ENCODE results near the gene CYS1. TPM values are rescaled to one million over a fixed set of nuclear protein-coding genes. Genes with fewer than 3 reads are reported as not detected.
"Not testable (repeated sequence)": the region's sequence is repeated elsewhere in the genome, so short reads cannot be mapped to it uniquely, and the experiment has no call there.

Gene CYS1
- polyA plus RNA-seq, 1 donor (not counting 4 experiments of a cell fraction or from before 2014, with no cell fraction given), result 0.14 TPM

DNA sequence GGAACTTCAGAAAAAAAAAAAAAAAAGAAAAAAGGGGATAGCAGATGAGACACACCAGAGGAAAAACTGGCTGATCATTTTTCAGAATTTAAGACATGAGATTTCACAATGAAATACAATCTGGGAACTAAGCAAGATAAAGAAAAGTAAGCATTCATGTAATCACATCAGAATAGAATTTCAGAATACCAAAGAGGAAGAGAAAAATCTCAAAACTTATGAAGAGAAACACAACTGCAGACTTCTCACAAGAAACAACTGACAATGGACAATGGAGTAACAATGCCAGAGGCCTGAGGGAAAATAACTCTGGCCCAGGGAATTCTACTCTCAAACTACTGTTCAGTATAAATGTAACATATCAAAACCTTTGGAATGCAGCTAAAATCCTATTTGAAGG, 29.1 kb upstream of the CYS1 start:
- no peaks in the 10 kb centered on the region for H3K4me1 ChIP-seq (ENCODE audit: control insufficient read depth, extremely low read depth, insufficient read depth, low read length)
- no peaks in the 10 kb centered on the region for H3K9me1 ChIP-seq (ENCODE audit: control insufficient read depth, extremely low read depth, insufficient read depth, low read length)
- no peak for FAIRE-seq
- H3K36me3 ChIP-seq (ENCODE audit: control insufficient read depth in 2 of 2, extremely low read depth in 1 of 2, insufficient read depth in 2 of 2, low read length in 2 of 2), result no peaks in the 10 kb centered on the region
- H4K20me1 ChIP-seq (ENCODE audit: control insufficient read depth, extremely low read depth, insufficient read depth, low read length), result no peaks in the 10 kb centered on the region
- H3K4me3 ChIP-seq (ENCODE audit: control insufficient read depth in 2 of 3, extremely low read depth in 1 of 3, insufficient read depth in 2 of 3, low read depth in 1 of 3, low read length in 3 of 3), result no peak overlapping the region
- dilution Hi-C loops (cut with MboI; ENCODE audit: extremely low pct_ligation_motif_present, low sequenced_read_pairs), result no loop called here
- no peaks in the 10 kb centered on the region for H3K9me3 ChIP-seq (ENCODE audit: control insufficient read depth, low read depth, low read length)
- no peaks in the 10 kb centered on the region for H3K27me3 ChIP-seq (ENCODE audit: control insufficient read depth, extremely low read depth, insufficient read depth, low read length)
- TF ChIP-seq, protein P1, sequence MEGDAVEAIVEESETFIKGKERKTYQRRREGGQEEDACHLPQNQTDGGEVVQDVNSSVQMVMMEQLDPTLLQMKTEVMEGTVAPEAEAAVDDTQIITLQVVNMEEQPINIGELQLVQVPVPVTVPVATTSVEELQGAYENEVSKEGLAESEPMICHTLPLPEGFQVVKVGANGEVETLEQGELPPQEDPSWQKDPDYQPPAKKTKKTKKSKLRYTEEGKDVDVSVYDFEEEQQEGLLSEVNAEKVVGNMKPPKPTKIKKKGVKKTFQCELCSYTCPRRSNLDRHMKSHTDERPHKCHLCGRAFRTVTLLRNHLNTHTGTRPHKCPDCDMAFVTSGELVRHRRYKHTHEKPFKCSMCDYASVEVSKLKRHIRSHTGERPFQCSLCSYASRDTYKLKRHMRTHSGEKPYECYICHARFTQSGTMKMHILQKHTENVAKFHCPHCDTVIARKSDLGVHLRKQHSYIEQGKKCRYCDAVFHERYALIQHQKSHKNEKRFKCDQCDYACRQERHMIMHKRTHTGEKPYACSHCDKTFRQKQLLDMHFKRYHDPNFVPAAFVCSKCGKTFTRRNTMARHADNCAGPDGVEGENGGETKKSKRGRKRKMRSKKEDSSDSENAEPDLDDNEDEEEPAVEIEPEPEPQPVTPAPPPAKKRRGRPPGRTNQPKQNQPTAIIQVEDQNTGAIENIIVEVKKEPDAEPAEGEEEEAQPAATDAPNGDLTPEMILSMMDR (optimal IDR thresholded peaks at IDR 0.05 in 1 of 3, IDR thresholded peaks at IDR 0.05 in 1 of 3, conservative IDR thresholded peaks at IDR 0.05 in 1 of 3; ENCODE audit: extremely low read depth in 1 of 3, insufficient read depth in 2 of 3, low read length in 3 of 3), result no peak
- no peak for TF ChIP-seq EZH2 (IDR thresholded peaks at IDR 0.05; ENCODE audit: low read length)
- H3K9ac ChIP-seq (ENCODE audit: control insufficient read depth, extremely low read depth, insufficient read depth, low read length), result no peak overlapping the region
- no peak for DNase-seq (ENCODE audit: low read depth, low spot score)
- H2AFZ ChIP-seq (ENCODE audit: control insufficient read depth, low read length), result no peak overlapping the region
- H3K27ac ChIP-seq (ENCODE audit: control insufficient read depth, insufficient read depth, low read length), result no peak overlapping the region
- H3K4me2 ChIP-seq (ENCODE audit: control insufficient read depth, extremely low read depth, insufficient read depth, low read depth, low read length), result no peak overlapping the region
- H3K79me2 ChIP-seq (ENCODE audit: control insufficient read depth, insufficient read depth, low read length), result no peaks in the 10 kb centered on the region

- H3K9ac ChIP-seq (ENCODE audit: control insufficient read depth, extremely low read depth, insufficient read depth, low read length); H3K4me1 ChIP-seq (ENCODE audit: control insufficient read depth, extremely low read depth, insufficient read depth, low read length); H4K20me1 ChIP-seq (ENCODE audit: control insufficient read depth, extremely low read depth, insufficient read depth, low read length); H3K27me3 ChIP-seq (ENCODE audit: control insufficient read depth, extremely low read depth, insufficient read depth, low read length); H3K9me1 ChIP-seq (ENCODE audit: control insufficient read depth, extremely low read depth, insufficient read depth, low read length); H3K27ac ChIP-seq (ENCODE audit: control insufficient read depth, insufficient read depth, low read length); H3K36me3 ChIP-seq (ENCODE audit: control insufficient read depth in 2 of 2, extremely low read depth in 1 of 2, insufficient read depth in 2 of 2, low read length in 2 of 2); H3K9me3 ChIP-seq (ENCODE audit: control insufficient read depth, low read depth, low read length); FAIRE-seq; dilution Hi-C loops (cut with MboI; ENCODE audit: extremely low pct_ligation_motif_present, low sequenced_read_pairs); H3K4me3 ChIP-seq (ENCODE audit: control insufficient read depth in 2 of 3, extremely low read depth in 1 of 3, insufficient read depth in 2 of 3, low read depth in 1 of 3, low read length in 3 of 3); H2AFZ ChIP-seq (ENCODE audit: control insufficient read depth, low read length); H3K79me2 ChIP-seq (ENCODE audit: control insufficient read depth, insufficient read depth, low read length); DNase-seq (ENCODE audit: low read depth, low spot score); H3K4me2 ChIP-seq (ENCODE audit: control insufficient read depth, extremely low read depth, insufficient read depth, low read depth, low read length): not testable (repeated sequence)
Observed at GRCh38 chr2:10104906-10105305, 24.7 kb upstream of the CYS1 start.

DNA sequence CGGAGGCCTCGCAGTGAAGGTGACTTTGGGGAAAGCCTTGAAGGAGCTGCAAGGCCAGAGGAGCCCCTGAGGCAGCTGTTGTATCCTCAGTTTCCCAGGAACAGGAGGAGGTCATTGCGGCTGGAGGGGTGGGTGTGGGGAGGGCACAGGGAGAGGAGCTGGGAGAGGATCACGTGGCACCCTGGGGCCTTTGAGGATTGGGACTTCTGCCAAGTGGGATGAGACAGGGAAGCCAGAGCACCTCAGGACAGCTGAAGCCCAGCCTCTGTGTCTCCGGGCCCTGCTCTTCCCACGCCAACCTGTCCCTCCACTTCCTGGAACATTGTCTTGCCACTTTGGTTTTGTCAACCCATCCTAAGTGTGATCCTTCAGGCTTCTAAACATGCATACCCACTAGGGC, 23.0 kb upstream of the CYS1 start:
- DNase-seq (ENCODE audit: low read depth, low spot score), result no peak
- FAIRE-seq, result no peak
- H3K36me3 ChIP-seq (ENCODE audit: control insufficient read depth in 2 of 2, extremely low read depth in 1 of 2, insufficient read depth in 2 of 2, low read length in 2 of 2), result no peaks in the 10 kb centered on the region

More for the DNA sequence above, 23.0 kb upstream of the CYS1 start:
- Histone ChIP-seq H2AFZ (ENCODE audit: control insufficient read depth, low read length) (no peak overlapping the region), H3K27ac (ENCODE audit: control insufficient read depth, insufficient read depth, low read length) (no peak overlapping the region), H3K9me3 (ENCODE audit: control insufficient read depth, low read depth, low read length) (no peaks in the 10 kb centered on the region), H3K27me3 (ENCODE audit: control insufficient read depth, extremely low read depth, insufficient read depth, low read length) (no peaks in the 10 kb centered on the region), H3K9me1 (ENCODE audit: control insufficient read depth, extremely low read depth, insufficient read depth, low read length) (no peaks in the 10 kb centered on the region), H3K4me1 (ENCODE audit: control insufficient read depth, extremely low read depth, insufficient read depth, low read length) (no peaks in the 10 kb centered on the region), H3K9ac (ENCODE audit: control insufficient read depth, extremely low read depth, insufficient read depth, low read length) (no peak overlapping the region), H3K79me2 (ENCODE audit: control insufficient read depth, insufficient read depth, low read length) (no peaks in the 10 kb centered on the region), H3K4me2 (ENCODE audit: control insufficient read depth, extremely low read depth, insufficient read depth, low read depth, low read length) (no peak overlapping the region), H3K4me3 (ENCODE audit: control insufficient read depth in 2 of 3, extremely low read depth in 1 of 3, insufficient read depth in 2 of 3, low read depth in 1 of 3, low read length in 3 of 3) (no peak overlapping the region), H4K20me1 (ENCODE audit: control insufficient read depth, extremely low read depth, insufficient read depth, low read length) (no peaks in the 10 kb centered on the region)
- TF ChIP-seq EZH2 (IDR thresholded peaks at IDR 0.05; ENCODE audit: low read length), result no peak
- TF ChIP-seq, protein P1 (optimal IDR thresholded peaks at IDR 0.05 in 1 of 3, IDR thresholded peaks at IDR 0.05 in 1 of 3, conservative IDR thresholded peaks at IDR 0.05 in 1 of 3; ENCODE audit: extremely low read depth in 1 of 3, insufficient read depth in 2 of 3, low read length in 3 of 3), result no peak
- dilution Hi-C loops (cut with MboI; ENCODE audit: extremely low pct_ligation_motif_present, low sequenced_read_pairs), result no loop called here
